Endothelial cell of umbilical vein (primary cell): ENCODE measurements around the gene TTLL11.

Experiments used
- CTCF ChIP-seq, 2 donors: IDR thresholded peaks; 1 replicate in 1 of 2; 2 replicates in 1 of 2; pipeline ENCODE4 v1.5.1; 2011; ENCODE audit warnings: low read length in 2 of 2, mild to moderate bottlenecking in 2 of 2, moderate library complexity in 2 of 2, control low read depth in 1 of 2, inconsistent platforms in 1 of 2, low read depth in 1 of 2; ENCODE audit not compliant: insufficient read depth in 1 of 2; ENCODE audit errors: extremely low read depth in 1 of 2
- EZH2 ChIP-seq: IDR thresholded peaks from 2 replicates; pipeline ENCODE4 v1.6.1; 2012; ENCODE audit warnings: borderline replicate concordance, low read depth, mild to moderate bottlenecking, moderate library complexity, low read length, inconsistent platforms; ENCODE audit not compliant: severe bottlenecking
- JUN ChIP-seq: IDR thresholded peaks from 2 replicates; pipeline ENCODE4 v1.6.1; 2011; ENCODE audit warnings: borderline replicate concordance, low read depth; ENCODE audit not compliant: insufficient read length, insufficient read depth
- MAX ChIP-seq: IDR thresholded peaks from 2 replicates; pipeline ENCODE4 v1.6.1; 2011; ENCODE audit not compliant: insufficient read depth, insufficient read length
- MYC ChIP-seq: IDR thresholded peaks from one replicate; pipeline ENCODE4 v1.6.1; 2011; ENCODE audit warnings: mild to moderate bottlenecking, low read depth, low read length
- POLR2A ChIP-seq: IDR thresholded peaks from 2 replicates; pipeline ENCODE4 v1.6.1; 2012; ENCODE audit warnings: low read depth, mild to moderate bottlenecking, control low read depth, low read length

GRCh38 chr9:122028089-122028488 is 65.0 kb downstream of the TTLL11 start:
- TF ChIP-seq CTCF (IDR thresholded peaks at IDR 0.05; ENCODE audit: extremely low read depth in 1 of 2, insufficient read depth in 1 of 2, low read depth in 1 of 2, low read length in 2 of 2) (no peak), POLR2A (no peak), MYC (no peak), MAX (no peak), JUN (no peak), EZH2 (no peak)
